Stimulated activated naive CD8-positive, alpha-beta T cell treated with anti-CD3 and anti-CD28 coated beads, Interleukin-15, amount 100 ng/mL, for 72 hours (primary cell): ENCODE data around the gene STYK1.
"Not testable (repeated sequence)": the region's sequence is repeated elsewhere in the genome, so short reads cannot be mapped to it uniquely, and the experiment has no call there.

ENCODE experiments used
- ATAC-seq: fragments of 150-1000 bp; cut with Tn5 transposase; 2 replicates; pipeline ENCODE4 v1.10.0; 2021; ENCODE audit warnings: mild to moderate bottlenecking, moderate library complexity
- DNase-seq, 2 donors: peaks; one replicate each; pipeline ENCODE4 v3.0.0; 2021 to 2022
- H3K27ac Mint-ChIP-seq, 2 donors: one replicate each; pipeline ENCODE4 v1.8.0; 2022; ENCODE audit warnings: mild to moderate bottlenecking in 2 of 2, mixed read lengths in 2 of 2, moderate library complexity in 2 of 2
- H3K27me3 Mint-ChIP-seq: one replicate; pipeline ENCODE4 v1.8.0; 2022; ENCODE audit warnings: mixed read lengths
- H3K4me1 Mint-ChIP-seq: one replicate; pipeline ENCODE4 v1.8.0; 2022; ENCODE audit warnings: mild to moderate bottlenecking, mixed read lengths
- H3K4me3 Mint-ChIP-seq, 2 donors: one replicate each; pipeline ENCODE4 v1.8.0; 2022; ENCODE audit warnings: mild to moderate bottlenecking in 2 of 2, mixed read lengths in 2 of 2, moderate library complexity in 1 of 2
- H3K9me3 Mint-ChIP-seq, 2 donors: one replicate each; pipeline ENCODE4 v1.8.0; 2022; ENCODE audit warnings: mixed read lengths in 2 of 2

STYK1 gene

DNA sequence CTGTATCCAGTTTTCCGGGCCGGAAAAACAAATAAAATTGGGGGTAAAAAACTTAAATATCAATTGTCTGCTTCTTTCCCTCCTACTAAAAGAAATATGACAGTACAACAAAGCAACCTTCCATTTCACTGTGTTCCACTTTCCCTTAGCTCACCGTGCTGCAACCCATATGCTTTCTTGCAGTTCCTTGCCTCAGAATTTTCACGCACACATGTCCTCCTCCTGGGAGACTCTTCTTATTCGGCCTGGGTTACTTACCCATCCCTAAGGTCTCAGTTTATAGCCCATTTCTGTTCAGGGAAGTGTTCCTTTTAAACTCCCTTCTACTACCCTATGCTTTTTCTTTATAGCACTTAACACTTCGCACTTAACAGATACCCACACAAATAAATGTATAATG lies 56.0 kb downstream of the STYK1 start:
- peaks cover 0 to 4% of the 10 kb centered on the region in 2 donors for H3K9me3 Mint-ChIP-seq
- H3K27ac Mint-ChIP-seq, result no peak overlapping the region
- peaks cover 8% of the 10 kb centered on the region for H3K4me1 Mint-ChIP-seq
- no peaks in the 10 kb centered on the region for H3K27me3 Mint-ChIP-seq
- H3K4me3 Mint-ChIP-seq, result no peak overlapping the region
- DNase-seq (no peak), ATAC-seq (no peak)

DNA sequence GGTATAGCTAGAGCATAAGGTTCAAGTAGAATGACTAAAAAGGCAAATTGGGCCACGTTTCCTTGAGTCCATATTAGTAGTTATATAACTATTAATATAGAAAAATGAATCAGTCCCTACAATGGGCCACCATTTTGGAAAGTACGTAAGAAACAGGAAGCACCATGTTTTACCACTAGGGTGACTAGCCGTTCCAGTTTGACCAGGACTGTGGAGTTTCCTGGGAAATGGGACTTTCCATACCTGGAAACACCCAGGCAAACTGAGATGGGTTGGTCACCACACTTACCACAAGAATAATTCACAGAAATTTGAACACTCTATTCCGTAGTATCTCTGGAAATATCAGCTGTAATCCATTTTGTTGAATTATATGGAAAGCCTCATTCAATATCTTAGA lies 58.3 kb downstream of the STYK1 start:
- no peaks in the 10 kb centered on the region for H3K27me3 Mint-ChIP-seq
- H3K4me3 Mint-ChIP-seq, result no peak overlapping the region
- peaks cover 30% of the 10 kb centered on the region for H3K4me1 Mint-ChIP-seq
- peaks cover 0 to 4% of the 10 kb centered on the region in 2 donors for H3K9me3 Mint-ChIP-seq
- DNase-seq (no peak), ATAC-seq (no peak)
- no peak overlapping the region for H3K27ac Mint-ChIP-seq

DNA sequence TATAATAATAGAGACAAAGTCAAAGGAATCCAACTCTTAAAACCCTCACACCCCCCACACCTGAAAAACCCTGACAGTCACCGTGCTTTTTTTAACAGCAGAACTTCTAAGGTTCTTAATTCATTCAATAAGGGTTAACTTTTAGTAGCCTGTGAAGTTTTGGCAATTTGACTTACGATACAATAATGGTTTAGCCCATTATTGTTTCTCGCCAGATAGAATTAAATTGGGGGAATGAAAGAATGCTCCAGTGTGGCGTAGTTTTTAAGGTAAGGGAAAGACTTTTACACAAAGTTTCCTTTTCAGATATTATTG lies 59.8 kb downstream of the STYK1 start:
- H3K9me3 Mint-ChIP-seq, result peaks cover 0 to 4% of the 10 kb centered on the region in 2 donors
- peak overlapping the region; percentile 98 to 100 for H3K27ac Mint-ChIP-seq
- H3K27me3 Mint-ChIP-seq, result no peaks in the 10 kb centered on the region
- H3K4me1 Mint-ChIP-seq, result peaks cover 37% of the 10 kb centered on the region
- DNase-seq, result no peak
- ATAC-seq, result no peak
- H3K4me3 Mint-ChIP-seq, result peak overlapping the region; percentile 92 to 100

DNA sequence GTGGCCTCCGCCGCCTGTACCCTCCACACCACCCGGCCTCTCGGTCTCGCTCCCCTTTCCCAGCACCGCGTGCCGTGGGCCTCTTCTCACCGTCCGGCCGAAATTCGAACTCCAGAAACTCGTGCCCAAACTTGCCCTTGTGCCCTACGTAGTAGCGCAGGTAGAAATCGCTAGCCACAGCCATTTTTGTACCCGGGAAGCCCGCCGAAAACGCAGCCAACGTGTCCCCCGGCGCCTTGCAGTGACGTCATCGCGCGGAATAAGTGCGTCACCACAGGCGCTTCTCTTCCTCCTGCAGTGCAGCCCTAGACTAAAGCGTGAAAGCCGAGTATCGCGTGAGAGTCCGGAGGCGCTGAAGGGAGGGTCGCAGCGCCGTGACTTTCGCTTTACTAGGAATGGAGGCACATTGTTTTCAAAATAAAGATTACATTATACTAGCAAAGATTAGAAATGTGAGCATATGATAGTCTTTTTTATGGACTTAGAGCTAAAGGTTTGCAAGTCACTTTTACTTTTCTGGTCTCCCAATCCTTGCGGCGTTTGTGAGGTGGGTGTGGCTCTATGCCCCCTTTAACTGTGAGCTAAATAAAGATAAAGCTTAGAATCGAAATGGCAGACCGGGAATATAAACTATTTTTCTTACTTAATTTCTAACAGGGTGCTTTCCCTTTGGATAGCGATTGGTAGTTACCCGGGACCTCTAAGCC lies 60.4 kb downstream of the STYK1 start, which contains the start of gene MAGOHB:
Gene MAGOHB, minus strand, starts transcription at position 261 of the 707 bp plus-strand sequence. Its CDS starts 77 bp downstream, at position 184.
- Mint-ChIP-seq H3K9me3 (peaks cover 0 to 4% of the 10 kb centered on the region in 2 donors), H3K27ac (peak within 1 kb of the TSS; percentile 98 to 100), H3K4me3 (peak within 1 kb of the TSS; percentile 92 to 100), H3K27me3 (no peaks in the 10 kb centered on the region), H3K4me1 (peaks cover 37% of the 10 kb centered on the region)
- peak; percentile 99 for ATAC-seq
- DNase-seq, result peak; percentile 98 to 99

DNA sequence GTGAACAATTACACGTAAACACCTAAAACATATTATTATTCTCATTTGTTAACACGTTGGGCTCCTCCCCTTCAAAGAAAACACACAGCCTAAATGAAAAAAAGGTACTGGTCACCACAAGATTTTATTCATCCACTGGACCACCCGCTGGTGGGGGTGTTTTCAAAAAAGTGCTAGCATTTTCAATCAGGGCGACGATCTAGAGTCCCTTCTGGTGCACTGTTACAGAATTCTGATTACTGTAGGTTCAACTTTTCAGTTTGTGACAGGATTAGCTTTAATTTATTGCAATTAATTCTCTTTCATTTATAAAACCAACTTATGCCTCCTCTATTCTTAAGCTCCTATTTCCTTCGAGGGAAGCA lies 60.9 kb downstream of the STYK1 start:
- peaks cover 0 to 4% of the 10 kb centered on the region in 2 donors for H3K9me3 Mint-ChIP-seq
- ATAC-seq (peak; percentile 18), DNase-seq (no peak)
- peak overlapping the region; percentile 98 to 100 for H3K27ac Mint-ChIP-seq
- H3K27me3 Mint-ChIP-seq, result no peaks in the 10 kb centered on the region
- peak overlapping the region; percentile 92 to 100 for H3K4me3 Mint-ChIP-seq
- peaks cover 37% of the 10 kb centered on the region for H3K4me1 Mint-ChIP-seq

DNA sequence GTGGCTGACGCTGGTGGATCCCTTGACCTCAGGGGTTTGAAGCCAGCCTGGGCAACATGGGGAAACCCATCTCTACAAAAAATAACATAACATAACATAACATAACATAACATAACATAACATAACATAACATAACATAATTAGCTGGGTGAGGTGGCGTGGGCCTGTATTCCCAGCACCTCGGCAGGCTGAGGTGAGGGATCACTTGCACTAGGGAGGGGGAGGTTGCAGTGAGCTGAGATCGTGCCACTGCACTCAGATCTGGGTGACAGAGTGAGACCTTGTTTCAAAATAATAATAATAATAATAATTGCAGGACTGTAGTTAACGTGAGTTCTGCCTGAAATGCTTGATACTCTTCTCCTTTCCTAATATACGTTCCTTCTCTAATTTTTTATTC lies 61.7 kb downstream of the STYK1 start:
- Mint-ChIP-seq H3K4me1 (peaks cover 37% of the 10 kb centered on the region), H3K27ac (peak overlapping the region in 1 of 2 donors; percentile 59), H3K4me3 (peak overlapping the region; percentile 92 to 100), H3K9me3 (peaks cover 0 to 4% of the 10 kb centered on the region in 2 donors), H3K27me3 (no peaks in the 10 kb centered on the region)
- ATAC-seq, result no peak
- no peak for DNase-seq

DNA sequence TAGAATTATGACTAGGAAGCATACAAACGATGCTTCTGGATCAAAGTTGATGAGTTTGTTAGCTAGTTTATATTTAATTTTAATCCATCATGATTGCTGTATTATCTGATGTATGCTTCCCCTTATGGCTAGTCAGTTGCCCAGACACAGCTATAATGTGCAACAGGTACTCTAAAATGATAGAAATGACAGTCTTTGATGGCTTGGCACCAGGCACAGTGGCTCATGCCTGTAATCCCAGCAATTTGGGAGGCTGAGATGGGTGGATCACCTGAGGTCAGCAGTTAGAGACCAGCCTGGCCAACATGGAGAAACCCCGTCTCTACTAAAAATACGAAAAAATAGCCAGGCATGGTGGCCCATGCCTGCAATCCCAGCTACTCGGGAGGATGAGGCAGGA lies 62.6 kb downstream of the STYK1 start:
- H3K27me3 Mint-ChIP-seq, DNase-seq, H3K9me3 Mint-ChIP-seq, ATAC-seq: not testable (repeated sequence)
- Mint-ChIP-seq H3K27ac (peak overlapping the region in 1 of 2 donors; percentile 67), H3K4me1 (peaks cover 37% of the 10 kb centered on the region), H3K4me3 (peak overlapping the region; percentile 92 to 100)

DNA sequence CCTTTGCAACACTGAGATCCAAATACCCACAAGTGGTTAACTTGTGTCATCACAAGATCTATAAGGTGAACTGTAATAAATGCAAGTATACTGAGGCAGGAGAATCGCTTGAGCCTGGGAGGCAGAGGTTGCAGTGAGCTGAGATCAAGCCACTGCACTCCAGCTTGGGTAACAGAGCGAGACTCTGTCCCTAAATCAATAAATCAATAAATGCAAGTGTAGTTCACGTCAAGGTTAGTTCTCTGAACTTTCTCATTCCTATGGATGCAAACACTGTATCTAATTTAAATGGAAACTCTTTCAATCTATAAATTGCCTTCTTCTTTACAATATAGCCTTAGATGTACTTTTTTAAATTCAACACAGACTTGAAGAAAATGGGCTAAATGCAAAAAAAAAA lies 63.7 kb downstream of the STYK1 start:
- DNase-seq, result no peak

DNA sequence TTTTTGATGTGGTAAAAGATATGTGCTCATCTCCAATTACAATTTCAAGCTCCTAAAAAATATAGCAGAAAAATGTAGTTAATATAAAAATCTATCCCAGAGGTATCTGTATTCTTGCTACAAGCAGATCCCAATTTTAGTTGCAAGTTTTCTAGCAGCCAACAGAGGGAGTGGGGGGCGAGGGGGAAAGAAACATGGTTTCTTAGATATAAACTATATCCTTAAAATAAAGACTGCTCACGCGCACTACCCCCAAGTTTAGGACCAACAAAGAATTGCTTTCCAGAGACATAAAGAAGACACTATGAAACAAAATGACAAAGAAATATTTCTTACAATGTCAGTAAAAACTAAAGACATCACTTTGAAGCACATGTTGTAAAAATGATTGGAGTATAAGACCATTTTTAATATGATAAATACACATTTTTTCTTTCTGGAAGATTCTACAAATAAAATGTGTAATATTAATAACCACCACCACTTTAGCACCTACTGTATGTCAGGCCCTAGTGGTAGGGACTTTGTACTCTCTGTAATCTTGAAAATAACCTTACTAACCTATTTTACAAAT lies 65.9 kb downstream of the STYK1 start:
- no peaks in the 10 kb centered on the region for H3K9me3 Mint-ChIP-seq
- no peak overlapping the region for H3K4me3 Mint-ChIP-seq
- H3K27ac Mint-ChIP-seq, result no peak overlapping the region
- peaks cover 37% of the 10 kb centered on the region for H3K4me1 Mint-ChIP-seq
- ATAC-seq (no peak), DNase-seq (no peak)
- no peaks in the 10 kb centered on the region for H3K27me3 Mint-ChIP-seq

More for the DNA sequence above, 63.7 kb downstream of the STYK1 start:
- H3K4me3 Mint-ChIP-seq, result no peak overlapping the region
- H3K9me3 Mint-ChIP-seq, result peaks cover 0 to 2% of the 10 kb centered on the region in 2 donors
- H3K27ac Mint-ChIP-seq, result no peak overlapping the region
- H3K4me1 Mint-ChIP-seq, result peaks cover 37% of the 10 kb centered on the region
- H3K27me3 Mint-ChIP-seq, result no peaks in the 10 kb centered on the region
- ATAC-seq, result no peak

DNA sequence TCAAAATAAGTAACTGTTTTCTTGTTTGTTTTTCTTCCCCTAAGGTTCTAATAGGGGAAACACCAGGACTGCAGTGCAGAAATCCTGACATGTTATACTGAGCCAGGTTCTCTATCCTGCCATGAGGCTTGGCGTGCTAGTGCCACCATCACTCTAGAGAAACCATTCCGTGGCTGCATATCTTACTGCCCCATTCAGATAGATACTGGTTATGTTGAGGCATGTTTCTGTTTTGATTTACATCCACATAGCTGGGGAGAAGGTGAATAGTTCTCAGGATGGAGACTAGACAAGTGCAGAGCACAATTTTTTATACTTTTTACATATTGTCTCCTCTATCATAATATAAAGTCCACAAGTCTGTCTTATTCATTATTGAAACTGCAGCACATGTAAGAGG lies 72.0 kb downstream of the STYK1 start:
- H3K4me3 Mint-ChIP-seq, result peak overlapping the region in 1 of 2 donors; percentile 19
- H3K9me3 Mint-ChIP-seq, result no peaks in the 10 kb centered on the region
- H3K4me1 Mint-ChIP-seq, result peaks cover 14% of the 10 kb centered on the region
- DNase-seq, result no peak
- ATAC-seq, result peak; percentile 52
- peak overlapping the region in 1 of 2 donors; percentile 48 for H3K27ac Mint-ChIP-seq
- no peaks in the 10 kb centered on the region for H3K27me3 Mint-ChIP-seq

DNA sequence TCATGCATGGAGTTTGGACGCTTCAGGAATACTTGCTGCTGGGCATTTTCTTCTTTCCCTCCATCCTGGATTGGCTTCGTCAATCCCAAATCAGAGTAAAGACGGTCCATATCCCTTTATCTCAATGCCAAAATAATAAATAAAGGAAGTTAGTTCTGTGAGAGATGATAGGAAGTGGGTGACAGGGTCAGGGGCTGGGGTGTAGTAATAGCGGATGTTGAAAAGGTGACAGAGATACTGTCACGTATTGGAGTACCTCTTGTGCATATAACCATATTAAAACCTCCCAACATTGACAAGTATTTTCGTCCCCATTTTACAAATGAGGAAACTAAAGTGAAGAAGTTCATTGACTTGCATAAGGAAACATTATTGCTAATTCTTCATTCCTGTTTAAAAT lies 72.9 kb downstream of the STYK1 start:
- DNase-seq, result no peak
- H3K9me3 Mint-ChIP-seq, result no peaks in the 10 kb centered on the region
- H3K4me1 Mint-ChIP-seq, result peaks cover 14% of the 10 kb centered on the region
- H3K4me3 Mint-ChIP-seq, result no peak overlapping the region
- H3K27ac Mint-ChIP-seq, result no peak overlapping the region
- H3K27me3 Mint-ChIP-seq, result no peaks in the 10 kb centered on the region
- no peak for ATAC-seq

DNA sequence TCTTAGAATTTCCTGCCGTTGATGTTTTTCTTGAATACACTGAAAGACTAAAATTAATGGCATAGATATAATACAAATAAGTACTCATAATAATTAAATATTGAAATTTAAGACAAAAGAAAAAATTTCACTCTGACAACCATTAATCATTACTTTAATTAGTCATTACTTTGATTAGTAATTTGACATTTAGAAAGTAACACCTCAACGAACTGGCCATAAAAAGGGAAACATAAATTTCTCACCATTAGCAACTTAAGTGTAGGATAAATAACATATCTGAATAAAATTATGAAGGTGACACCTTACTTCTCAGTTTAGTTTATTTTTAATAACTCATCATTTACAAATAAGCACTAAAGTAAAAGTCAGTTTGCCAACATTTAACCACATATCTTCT lies 78.0 kb downstream of the STYK1 start:
- Mint-ChIP-seq H3K4me1 (no peaks in the 10 kb centered on the region), H3K27ac (no peak overlapping the region), H3K4me3 (no peak overlapping the region), H3K9me3 (no peaks in the 10 kb centered on the region), H3K27me3 (no peaks in the 10 kb centered on the region)
- ATAC-seq (no peak), DNase-seq (no peak)

DNA sequence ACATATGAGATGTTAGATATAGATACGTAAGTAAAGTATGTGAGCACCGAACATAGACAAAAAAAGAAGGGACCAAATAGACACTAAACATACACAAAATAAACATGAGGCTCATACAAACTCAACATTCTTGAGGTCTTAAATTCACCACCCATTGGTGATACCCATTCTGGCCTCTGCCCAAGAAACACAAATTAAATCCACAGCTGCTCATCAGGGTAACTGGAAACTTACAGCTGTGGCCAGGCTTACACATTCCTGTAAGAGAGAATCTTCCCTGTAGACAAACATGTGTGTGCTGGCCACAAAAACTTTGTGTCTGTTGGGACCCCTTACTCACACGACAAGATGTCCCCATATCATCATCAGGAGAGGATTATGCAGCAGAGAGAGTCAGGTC lies 82.9 kb downstream of the STYK1 start:
- no peak overlapping the region for H3K27ac Mint-ChIP-seq
- no peaks in the 10 kb centered on the region for H3K27me3 Mint-ChIP-seq
- no peak overlapping the region for H3K4me3 Mint-ChIP-seq
- no peaks in the 10 kb centered on the region for H3K9me3 Mint-ChIP-seq
- no peak for DNase-seq
- ATAC-seq, result no peak
- H3K4me1 Mint-ChIP-seq, result no peaks in the 10 kb centered on the region

DNA sequence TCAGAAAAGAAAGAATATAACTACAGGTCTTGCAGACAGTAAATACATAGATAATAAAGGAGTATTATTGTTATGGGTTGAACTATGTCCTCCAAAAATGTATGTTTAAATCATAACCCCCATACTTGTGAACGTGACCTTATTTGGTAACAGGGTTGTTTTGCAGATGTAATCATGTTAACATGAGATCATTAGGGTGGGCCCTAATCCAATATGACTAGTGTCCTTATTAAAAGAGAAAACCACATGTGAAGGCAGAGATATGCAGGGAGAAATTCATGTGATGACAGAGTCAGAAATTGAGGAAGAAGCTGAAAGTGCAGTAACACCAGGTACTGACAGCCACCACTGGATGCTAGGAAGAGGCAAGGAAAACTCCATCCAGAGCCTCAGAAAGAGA lies 89.4 kb downstream of the STYK1 start:
- peaks cover 0 to 4% of the 10 kb centered on the region in 2 donors for H3K9me3 Mint-ChIP-seq
- H3K27me3 Mint-ChIP-seq, result no peaks in the 10 kb centered on the region
- H3K4me1 Mint-ChIP-seq, result no peaks in the 10 kb centered on the region
- no peak overlapping the region for H3K4me3 Mint-ChIP-seq
- DNase-seq, result no peak
- H3K27ac Mint-ChIP-seq, result no peak overlapping the region
- ATAC-seq, result no peak

DNA sequence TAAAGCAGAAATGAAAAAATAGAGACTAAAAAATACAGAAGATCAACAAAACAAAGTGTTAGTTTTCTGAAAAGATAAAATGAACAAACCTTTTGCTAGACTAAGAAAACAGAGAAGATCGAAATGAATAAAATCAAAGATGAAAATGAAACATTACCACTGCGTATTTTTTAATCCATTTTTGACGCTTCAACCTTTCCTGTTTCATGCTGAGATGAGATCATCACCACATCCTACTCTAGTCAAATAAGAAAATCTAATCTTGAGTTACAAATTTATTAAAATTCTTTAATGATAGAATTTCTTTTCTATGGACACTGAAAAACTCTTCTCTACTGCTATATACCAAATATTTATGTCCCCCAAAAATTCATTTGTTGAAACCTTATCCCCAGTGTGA lies 91.1 kb downstream of the STYK1 start:
- no peak for DNase-seq
- Mint-ChIP-seq H3K4me3 (no peak overlapping the region), H3K4me1 (no peaks in the 10 kb centered on the region), H3K9me3 (peaks cover 0 to 4% of the 10 kb centered on the region in 2 donors), H3K27me3 (no peaks in the 10 kb centered on the region), H3K27ac (no peak overlapping the region)
- ATAC-seq, result no peak

DNA sequence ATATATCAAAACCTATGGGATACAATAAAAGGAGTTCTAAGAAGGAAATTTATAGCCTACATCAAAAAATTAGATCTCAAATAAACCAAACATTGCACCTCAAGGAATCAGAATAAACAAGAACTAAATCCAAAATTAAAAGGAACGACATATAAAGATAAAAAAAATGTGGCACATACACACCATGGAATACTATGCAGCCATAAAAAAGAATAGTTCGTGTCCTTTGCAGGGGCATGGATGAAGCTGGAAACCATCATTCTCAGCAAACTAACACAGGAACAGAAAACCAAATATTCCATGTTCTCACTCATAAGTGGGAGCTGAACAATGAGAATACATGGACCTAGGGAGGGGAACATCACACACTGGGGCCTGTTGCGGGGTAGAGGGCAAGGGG lies 91.7 kb downstream of the STYK1 start:
- H3K4me3 Mint-ChIP-seq, H3K27me3 Mint-ChIP-seq, H3K9me3 Mint-ChIP-seq, DNase-seq, ATAC-seq, H3K27ac Mint-ChIP-seq, H3K4me1 Mint-ChIP-seq: not testable (repeated sequence)
